GM18505 (cell line): ENCODE results near the gene VTI1A.
"Not testable (repeated sequence)": the region's sequence is repeated elsewhere in the genome, so short reads cannot be mapped to it uniquely, and the experiment has no call there.

Experiments used
- ATAC-seq: cut with Tn5 transposase; IDR thresholded peaks from one replicate; pipeline ENCODE4 v1.9.1; 2021; ENCODE audit not compliant: unreplicated experiment
- POLR2A ChIP-seq: IDR thresholded peaks from 4 replicates; pipeline ENCODE4 v1.6.1; 2011; ENCODE audit warnings: borderline replicate concordance; ENCODE audit not compliant: insufficient read depth, insufficient read length; ENCODE audit errors: extremely low read depth

Gene VTI1A

GRCh38 chr10:112857493-112857892, 410.5 kb downstream of the VTI1A start:
- no peak for TF ChIP-seq POLR2A
- no peak for ATAC-seq

DNA sequence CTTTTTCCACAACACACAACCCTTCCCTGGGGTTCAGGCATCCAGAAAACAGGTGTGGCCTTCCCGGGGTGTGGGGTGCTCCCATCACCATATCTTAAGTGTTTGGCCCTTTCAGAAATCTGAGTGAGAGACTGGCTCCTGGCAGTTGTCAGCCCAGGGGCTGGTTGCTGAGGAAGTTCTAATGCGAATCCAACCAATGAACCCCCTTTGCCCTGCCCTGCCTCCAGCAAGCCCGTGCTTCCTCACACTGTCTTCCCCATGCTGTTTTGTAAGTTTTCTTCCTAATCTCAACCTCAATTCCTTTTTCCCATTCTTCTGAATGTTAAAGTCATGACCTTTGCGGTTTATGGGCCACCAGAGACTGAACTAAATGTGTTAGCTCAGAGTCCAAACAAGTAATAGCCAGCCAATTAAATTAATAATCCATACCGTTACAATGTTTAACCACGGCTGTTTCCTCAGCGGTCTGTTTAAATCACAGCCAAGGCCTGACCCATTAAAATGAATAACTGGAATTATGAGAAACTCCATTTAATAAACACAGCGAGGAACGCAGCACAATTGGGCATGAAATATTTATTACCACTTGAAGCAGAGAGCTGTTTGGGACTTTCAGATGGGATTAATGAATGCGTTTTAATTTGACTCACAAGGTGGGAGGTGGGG, 412.1 kb downstream of the VTI1A start:
- no peak for TF ChIP-seq POLR2A
- ATAC-seq: no peak

- TF ChIP-seq POLR2A: no peak
- no peak for ATAC-seq
These were observed 412.8 kb downstream of the VTI1A start for GRCh38 chr10:112859793-112860192.

- not testable (repeated sequence) for ATAC-seq
These were observed 416.4 kb downstream of the VTI1A start for GRCh38 chr10:112863461-112863860.
